ENCODE results near the gene JHY.

DNA sequence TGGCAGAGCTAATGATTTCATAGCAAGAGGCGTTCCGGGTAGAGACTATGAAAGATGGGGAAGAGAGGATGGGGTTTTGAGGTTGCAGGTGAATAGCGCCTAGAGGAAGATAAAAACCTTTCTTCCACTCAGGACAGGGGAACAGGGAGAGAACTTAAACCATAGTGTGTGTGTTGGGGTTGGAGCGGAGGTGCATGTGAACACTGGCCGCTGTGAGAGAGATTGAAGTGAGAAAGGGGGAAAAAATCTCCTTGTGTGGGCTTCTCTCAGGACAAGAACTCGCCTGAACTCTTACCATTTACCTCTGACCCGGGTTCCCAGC, 95.7 kb downstream of the JHY start:
- TF ChIP-seq CTCF (IDR thresholded peaks at IDR 0.05; ENCODE audit: low read length) (no peak), EZH2 (IDR thresholded peaks at IDR 0.05; ENCODE audit: borderline replicate concordance, low read length) (no peak)
